HG03175 (cell line): ENCODE measurements around the gene PRG3.
"Not testable (repeated sequence)": the region's sequence is repeated elsewhere in the genome, so short reads cannot be mapped to it uniquely, and the experiment has no call there.

Experiments used
- ATAC-seq: cut with Tn5 transposase; IDR thresholded peaks from one replicate; pipeline ENCODE4 v1.9.1; 2021; ENCODE audit warnings: mild to moderate bottlenecking, moderate library complexity; ENCODE audit not compliant: unreplicated experiment

The PRG3 gene

GRCh38 chr11:57341250-57341808 is 39.6 kb downstream of the PRG3 start:
- peak; percentile 47 for ATAC-seq

- no peak for ATAC-seq
Observed at GRCh38 chr11:57340039-57340615, 40.8 kb downstream of the PRG3 start.

GRCh38 chr11:57339328-57339727 is 41.6 kb downstream of the PRG3 start:
- ATAC-seq = no peak

GRCh38 chr11:57338142-57338541 is 42.8 kb downstream of the PRG3 start, which contains the start of gene P2RX3:
P2RX3 (plus strand) TSS chr11:57338352; CDS start chr11:57338551, 199 bp downstream.
- no peak for ATAC-seq

- ATAC-seq = not testable (repeated sequence)
Observed at GRCh38 chr11:57336856-57337255, 44.1 kb downstream of the PRG3 start.

- no peak for ATAC-seq
Observed at GRCh38 chr11:57336111-57336666, 44.8 kb downstream of the PRG3 start.

GRCh38 chr11:57335343-57336110 is 45.4 kb downstream of the PRG3 start, which contains the start of gene SSRP1:
SSRP1 (minus strand) TSS chr11:57335892; CDS start chr11:57335121, 771 bp downstream.
- peak; percentile 99 for ATAC-seq

- ATAC-seq = no peak
Observed at GRCh38 chr11:57335023-57335342, 46.0 kb downstream of the PRG3 start.

- ATAC-seq = no peak
Observed at GRCh38 chr11:57332694-57333440, 48.1 kb downstream of the PRG3 start.

- no peak for ATAC-seq
Observed at GRCh38 chr11:57331720-57332119, 49.2 kb downstream of the PRG3 start.

GRCh38 chr11:57330029-57330428 is 50.9 kb downstream of the PRG3 start:
- ATAC-seq = no peak

- ATAC-seq = no peak
Observed at GRCh38 chr11:57327721-57328120, 53.2 kb downstream of the PRG3 start.
